ENCODE data around the gene MOCS1.

DNA sequence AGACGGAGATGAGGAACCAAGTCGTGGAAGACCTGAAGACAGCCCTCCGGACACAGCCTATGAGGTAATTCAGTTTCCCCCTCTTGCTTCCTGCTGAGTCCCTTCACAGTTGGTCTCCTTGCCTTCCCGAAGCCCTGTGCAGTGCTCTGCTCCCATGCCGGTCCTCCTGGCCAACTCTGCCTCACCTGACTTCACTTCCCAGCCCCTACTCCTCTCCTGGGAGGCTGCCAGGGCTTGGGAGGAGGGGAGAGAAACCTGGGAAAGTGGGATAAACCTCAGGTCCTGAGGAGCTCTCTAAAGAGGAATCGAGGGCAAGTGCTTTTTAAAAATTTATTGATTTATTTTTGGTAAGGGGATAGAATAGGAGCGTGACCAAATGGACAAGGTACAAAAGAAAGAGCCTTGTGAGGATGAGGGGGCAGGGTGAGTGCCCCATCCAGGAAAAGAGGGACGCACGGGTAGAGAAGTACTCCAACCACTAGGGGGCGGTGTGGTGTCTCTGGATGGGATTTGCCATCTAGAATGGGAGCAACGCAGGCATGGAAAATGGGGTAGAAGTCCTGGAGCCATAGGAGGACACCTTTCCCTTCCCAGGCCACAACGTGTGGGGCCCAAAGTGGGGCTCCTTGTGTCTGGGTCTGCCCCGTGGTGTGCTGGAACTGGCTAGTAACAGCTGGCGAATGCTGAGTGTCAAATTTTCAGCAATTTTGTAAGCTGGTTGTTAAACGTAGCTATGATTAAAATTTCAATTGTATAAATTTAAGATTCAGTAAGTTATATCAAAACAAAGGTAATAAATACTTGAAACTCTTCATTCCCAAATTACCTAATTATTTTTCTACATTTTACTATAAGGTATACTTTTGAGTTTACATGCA lies 69.0 kb downstream of the MOCS1 start:
- no peak for TF ChIP-seq YY1 (IDR thresholded peaks at IDR 0.05; ENCODE audit: low read depth)
- no peak for TF ChIP-seq RCOR1 (IDR thresholded peaks at IDR 0.05; ENCODE audit: low read length)
- peak; percentile 84 for TF ChIP-seq CTCF (IDR thresholded peaks at IDR 0.05)
- TF ChIP-seq, protein P1, sequence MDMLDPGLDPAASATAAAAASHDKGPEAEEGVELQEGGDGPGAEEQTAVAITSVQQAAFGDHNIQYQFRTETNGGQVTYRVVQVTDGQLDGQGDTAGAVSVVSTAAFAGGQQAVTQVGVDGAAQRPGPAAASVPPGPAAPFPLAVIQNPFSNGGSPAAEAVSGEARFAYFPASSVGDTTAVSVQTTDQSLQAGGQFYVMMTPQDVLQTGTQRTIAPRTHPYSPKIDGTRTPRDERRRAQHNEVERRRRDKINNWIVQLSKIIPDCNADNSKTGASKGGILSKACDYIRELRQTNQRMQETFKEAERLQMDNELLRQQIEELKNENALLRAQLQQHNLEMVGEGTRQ (IDR thresholded peaks at IDR 0.05; ENCODE audit: borderline replicate concordance, low read depth, low read length) = no peak
- no peak for TF ChIP-seq SIN3A (IDR thresholded peaks at IDR 0.05; ENCODE audit: borderline replicate concordance, low read depth, low read length)
- no peak for TF ChIP-seq CHD2 (IDR thresholded peaks at IDR 0.05; ENCODE audit: low read length, partially characterized antibody)
- no peak for TF ChIP-seq POLR2AphosphoS5 (IDR thresholded peaks at IDR 0.05; ENCODE audit: low read depth, low read length)

All from SK-N-SH (cell line).